ENCODE measurements around the gene MAPT.

The MAPT gene

DNA sequence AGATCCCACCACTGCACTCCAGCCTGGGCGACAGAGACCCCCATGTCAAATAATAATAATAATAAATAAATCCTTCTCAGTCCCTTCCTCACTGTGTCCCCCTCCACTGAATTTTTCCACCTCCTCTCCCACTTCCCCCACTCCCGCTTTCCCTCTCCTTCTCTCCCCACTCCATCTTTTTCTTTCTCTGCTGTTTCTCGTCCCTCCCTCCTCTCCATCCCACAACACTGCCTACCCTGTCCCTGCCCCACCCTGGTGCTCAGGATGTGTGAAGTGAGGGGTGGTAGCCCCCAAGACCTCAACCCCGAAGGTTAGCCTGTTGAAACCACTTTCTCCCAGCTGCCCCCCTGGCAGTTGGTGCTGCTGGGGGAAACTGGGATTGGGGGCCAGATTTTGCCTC, 70.3 kb downstream of the MAPT start:
- H4K20me1 ChIP-seq (ENCODE audit: control insufficient read depth, insufficient read depth, low read depth, low read length): no peaks in the 10 kb centered on the region
- H3K4me1 ChIP-seq (ENCODE audit: control insufficient read depth, low read length): no peaks in the 10 kb centered on the region
- no peaks in the 10 kb centered on the region for H3K36me3 ChIP-seq (ENCODE audit: control insufficient read depth, low read length)
- no peaks in the 10 kb centered on the region for H3K9me3 ChIP-seq (ENCODE audit: control insufficient read depth, insufficient read depth, low read length)
- H3F3A ChIP-seq (ENCODE audit: control insufficient read depth, insufficient read depth): no peaks in the 10 kb centered on the region
- no peaks in the 10 kb centered on the region for H3K9me2 ChIP-seq (replicated peaks; ENCODE audit: control insufficient read depth, low read length)
- H3K27me3 ChIP-seq (ENCODE audit: control insufficient read depth, low read length): peaks cover 18% of the 10 kb centered on the region
- no peak overlapping the region for H3K4me3 ChIP-seq (ENCODE audit: low read length)
- H3K4me2 ChIP-seq (ENCODE audit: low read length): no peak overlapping the region
- TF ChIP-seq EZH2phosphoT487 (IDR thresholded peaks at IDR 0.05; ENCODE audit: borderline replicate concordance, low read length): no peak
- H3K27ac ChIP-seq (ENCODE audit: low read depth, low read length): no peak overlapping the region
- H3K79me2 ChIP-seq (ENCODE audit: control insufficient read depth, low read length): no peaks in the 10 kb centered on the region

DNA sequence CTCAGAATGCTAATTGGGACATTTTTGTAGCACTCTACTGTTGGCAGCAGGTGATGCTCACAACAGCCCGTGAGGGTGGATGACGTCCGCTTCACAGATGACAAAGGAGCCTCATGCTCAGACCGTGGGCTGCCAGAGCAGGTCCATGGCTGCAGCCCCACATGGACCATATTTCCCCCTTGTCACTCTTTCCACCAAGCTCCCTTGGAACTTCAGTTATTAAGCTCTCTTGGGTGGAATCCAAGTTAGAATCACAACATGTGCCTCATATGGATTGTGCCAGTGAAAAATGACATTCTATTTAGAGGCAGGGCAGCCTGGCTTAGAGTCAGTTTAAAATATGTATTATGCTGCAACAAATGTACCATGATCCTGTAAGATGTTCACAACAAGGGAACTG, 71.5 kb downstream of the MAPT start:
- H3K4me2 ChIP-seq (ENCODE audit: low read length): no peak overlapping the region
- no peaks in the 10 kb centered on the region for H3F3A ChIP-seq (ENCODE audit: control insufficient read depth, insufficient read depth)
- H3K4me3 ChIP-seq (ENCODE audit: low read length): no peak overlapping the region
- H3K9me2 ChIP-seq (replicated peaks; ENCODE audit: control insufficient read depth, low read length): no peaks in the 10 kb centered on the region
- no peaks in the 10 kb centered on the region for H3K36me3 ChIP-seq (ENCODE audit: control insufficient read depth, low read length)
- no peaks in the 10 kb centered on the region for H3K9me3 ChIP-seq (ENCODE audit: control insufficient read depth, insufficient read depth, low read length)
- no peaks in the 10 kb centered on the region for H3K4me1 ChIP-seq (ENCODE audit: control insufficient read depth, low read length)
- H3K27me3 ChIP-seq (ENCODE audit: control insufficient read depth, low read length): peaks cover 18% of the 10 kb centered on the region
- TF ChIP-seq EZH2phosphoT487 (IDR thresholded peaks at IDR 0.05; ENCODE audit: borderline replicate concordance, low read length) (no peak), CTCF (IDR thresholded peaks at IDR 0.05; ENCODE audit: low read depth, low read length, poor library complexity, severe bottlenecking) (no peak)
- no peaks in the 10 kb centered on the region for H3K79me2 ChIP-seq (ENCODE audit: control insufficient read depth, low read length)
- no peaks in the 10 kb centered on the region for H4K20me1 ChIP-seq (ENCODE audit: control insufficient read depth, insufficient read depth, low read depth, low read length)
- H3K27ac ChIP-seq (ENCODE audit: low read depth, low read length): no peak overlapping the region

DNA sequence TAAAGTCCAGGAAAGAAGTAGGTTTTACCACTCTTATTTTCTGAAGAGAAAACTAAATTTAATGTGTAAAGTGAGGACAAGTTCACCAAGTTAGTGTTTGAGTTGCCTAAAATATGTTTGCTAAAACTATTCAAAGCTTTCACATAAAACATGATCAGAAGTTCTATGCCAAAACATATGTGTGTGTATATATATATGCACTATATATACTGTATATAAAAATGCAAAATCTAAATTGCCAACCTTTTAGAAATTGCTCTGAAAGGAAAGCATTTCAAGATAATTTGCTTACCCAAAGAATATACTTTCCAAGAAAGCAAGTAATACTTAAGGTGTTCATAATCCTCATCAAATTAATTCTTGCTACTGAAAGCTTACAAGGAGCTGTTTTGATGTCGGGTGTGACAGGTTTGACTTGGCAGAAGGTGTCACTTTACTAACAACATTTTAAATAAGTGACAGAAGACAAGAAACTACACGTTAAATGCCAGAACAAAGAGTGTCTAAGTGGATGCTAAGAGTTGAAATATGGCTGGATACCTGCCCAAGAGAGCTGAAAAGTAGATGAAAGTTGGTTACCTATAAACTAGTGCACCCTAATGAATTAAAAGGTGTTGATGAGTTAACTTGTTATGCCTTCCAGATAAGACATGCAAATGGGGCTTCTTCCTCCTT, 72.4 kb downstream of the MAPT start:
- TF ChIP-seq CTCF (IDR thresholded peaks at IDR 0.05; ENCODE audit: low read depth, low read length, poor library complexity, severe bottlenecking) (no peak), EZH2phosphoT487 (IDR thresholded peaks at IDR 0.05; ENCODE audit: borderline replicate concordance, low read length) (no peak)
- no peaks in the 10 kb centered on the region for H3K79me2 ChIP-seq (ENCODE audit: control insufficient read depth, low read length)
- H3K4me2 ChIP-seq (ENCODE audit: low read length): no peak overlapping the region
- H3K27me3 ChIP-seq (ENCODE audit: control insufficient read depth, low read length): peaks cover 18% of the 10 kb centered on the region
- no peaks in the 10 kb centered on the region for H3K9me3 ChIP-seq (ENCODE audit: control insufficient read depth, insufficient read depth, low read length)
- no peak overlapping the region for H3K27ac ChIP-seq (ENCODE audit: low read depth, low read length)
- H3K36me3 ChIP-seq (ENCODE audit: control insufficient read depth, low read length): no peaks in the 10 kb centered on the region
- no peaks in the 10 kb centered on the region for H3F3A ChIP-seq (ENCODE audit: control insufficient read depth, insufficient read depth)
- no peaks in the 10 kb centered on the region for H3K4me1 ChIP-seq (ENCODE audit: control insufficient read depth, low read length)
- H3K9me2 ChIP-seq (replicated peaks; ENCODE audit: control insufficient read depth, low read length): no peaks in the 10 kb centered on the region
- H4K20me1 ChIP-seq (ENCODE audit: control insufficient read depth, insufficient read depth, low read depth, low read length): no peaks in the 10 kb centered on the region
- no peak overlapping the region for H3K4me3 ChIP-seq (ENCODE audit: low read length)

DNA sequence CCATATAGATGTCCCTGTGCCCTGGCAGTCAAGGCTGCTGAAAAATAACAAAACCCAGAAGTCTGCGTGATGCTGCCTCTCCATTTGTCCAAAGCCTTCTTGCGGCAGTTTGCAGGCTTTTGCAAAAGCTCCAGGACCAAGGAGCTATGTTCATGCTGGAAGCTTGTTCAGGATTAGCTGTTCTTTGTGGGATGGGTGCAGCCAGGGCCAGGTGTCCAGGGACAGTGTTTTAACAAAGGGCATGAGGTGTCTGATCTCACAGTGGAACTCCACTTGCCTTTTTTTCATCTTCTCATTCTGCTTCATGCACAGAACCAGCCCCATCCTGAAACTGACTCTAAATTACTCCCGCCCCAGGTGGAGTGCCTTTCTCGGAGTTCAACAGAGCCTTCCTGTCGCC, 73.0 kb downstream of the MAPT start:
- Histone ChIP-seq H3K79me2 (ENCODE audit: control insufficient read depth, low read length) (no peaks in the 10 kb centered on the region), H3F3A (ENCODE audit: control insufficient read depth, insufficient read depth) (no peaks in the 10 kb centered on the region), H3K27ac (ENCODE audit: low read depth, low read length) (no peak overlapping the region), H3K36me3 (ENCODE audit: control insufficient read depth, low read length) (no peaks in the 10 kb centered on the region), H3K9me3 (ENCODE audit: control insufficient read depth, insufficient read depth, low read length) (no peaks in the 10 kb centered on the region), H3K4me3 (ENCODE audit: low read length) (no peak overlapping the region), H4K20me1 (ENCODE audit: control insufficient read depth, insufficient read depth, low read depth, low read length) (no peaks in the 10 kb centered on the region), H3K4me2 (ENCODE audit: low read length) (no peak overlapping the region), H3K9me2 (replicated peaks; ENCODE audit: control insufficient read depth, low read length) (no peaks in the 10 kb centered on the region), H3K4me1 (ENCODE audit: control insufficient read depth, low read length) (no peaks in the 10 kb centered on the region), H3K27me3 (ENCODE audit: control insufficient read depth, low read length) (peaks cover 18% of the 10 kb centered on the region)
- TF ChIP-seq CTCF (IDR thresholded peaks at IDR 0.05; ENCODE audit: low read depth, low read length, poor library complexity, severe bottlenecking): no peak
- TF ChIP-seq EZH2phosphoT487 (IDR thresholded peaks at IDR 0.05; ENCODE audit: borderline replicate concordance, low read length): no peak
